Measurements from ENCODE around the gene LYRM1. TPM values are rescaled to one million over a fixed set of nuclear protein-coding genes. Genes with fewer than 3 reads are reported as not detected.

The LYRM1 gene
- total and polyA plus RNA-seq, 3 donors from 2014 or later: 30.2 to 87.2 (median 43.0) TPM

GRCh38 chr16:20952139-20952920, 51.8 kb downstream of the LYRM1 start:
- Histone ChIP-seq H3K36me3 (ENCODE audit: low read depth, missing control alignments) (no peaks in the 10 kb centered on the region), H3K9me3 (no peaks in the 10 kb centered on the region), H3K4me1 (no peaks in the 10 kb centered on the region), H3K27me3 (no peaks in the 10 kb centered on the region), H3K27ac (no peak overlapping the region), H3K4me3 (no peak overlapping the region)
- TF ChIP-seq CTCF (IDR thresholded peaks at IDR 0.05): no peak
- TF ChIP-seq POLR2A (IDR thresholded peaks at IDR 0.05): no peak
- intact Hi-C loops (cut with DNase I; ENCODE audit: low total_unique reads): no loop called here
- no peak for DNase-seq
- WGBS, 2 donors: 59 to 69% methylated on average over 13 of the region's 13 CpGs

GRCh38 chr16:20954574-20954973, 54.0 kb downstream of the LYRM1 start:
- 90% methylated on average over 11 of the region's 11 CpGs for WGBS, 2 donors

GRCh38 chr16:20956319-20956718, 55.7 kb downstream of the LYRM1 start:
- no peaks in the 10 kb centered on the region for H3K9me3 ChIP-seq
- no peak for DNase-seq
- intact Hi-C loops (cut with DNase I; ENCODE audit: low total_unique reads): no loop called here
- H3K27ac ChIP-seq: no peak overlapping the region
- TF ChIP-seq POLR2A (IDR thresholded peaks at IDR 0.05): no peak
- no peaks in the 10 kb centered on the region for H3K27me3 ChIP-seq
- H3K4me1 ChIP-seq: no peaks in the 10 kb centered on the region
- H3K4me3 ChIP-seq: no peak overlapping the region
- 63 to 71% methylated on average over 3 of the region's 3 CpGs for WGBS, 2 donors
- H3K36me3 ChIP-seq (ENCODE audit: low read depth, missing control alignments): no peaks in the 10 kb centered on the region

More at GRCh38 chr16:20954574-20954973, 54.0 kb downstream of the LYRM1 start:
- no peak for DNase-seq
- H3K4me1 ChIP-seq: no peaks in the 10 kb centered on the region
- intact Hi-C loops (cut with DNase I; ENCODE audit: low total_unique reads): no loop called here
- no peaks in the 10 kb centered on the region for H3K36me3 ChIP-seq (ENCODE audit: low read depth, missing control alignments)
- TF ChIP-seq CTCF (IDR thresholded peaks at IDR 0.05) (no peak), POLR2A (IDR thresholded peaks at IDR 0.05) (no peak)
- no peaks in the 10 kb centered on the region for H3K27me3 ChIP-seq
- no peak overlapping the region for H3K4me3 ChIP-seq
- H3K9me3 ChIP-seq: no peaks in the 10 kb centered on the region
- H3K27ac ChIP-seq: no peak overlapping the region

GRCh38 chr16:20957153-20957552, 56.6 kb downstream of the LYRM1 start:
- WGBS, 2 donors: 71 to 95% methylated on average over 3 of the region's 3 CpGs
- Histone ChIP-seq H3K27ac (no peak overlapping the region), H3K4me1 (no peaks in the 10 kb centered on the region), H3K36me3 (ENCODE audit: low read depth, missing control alignments) (no peaks in the 10 kb centered on the region), H3K4me3 (no peak overlapping the region), H3K27me3 (no peaks in the 10 kb centered on the region), H3K9me3 (no peaks in the 10 kb centered on the region)
- TF ChIP-seq POLR2A (IDR thresholded peaks at IDR 0.05): no peak
- TF ChIP-seq CTCF (IDR thresholded peaks at IDR 0.05): no peak
- DNase-seq: no peak
- intact Hi-C loops (cut with DNase I; ENCODE audit: low total_unique reads): no loop called here

- Histone ChIP-seq H3K4me3 (no peak overlapping the region), H3K9me3 (no peaks in the 10 kb centered on the region), H3K27ac (no peak overlapping the region), H3K27me3 (no peaks in the 10 kb centered on the region), H3K36me3 (ENCODE audit: low read depth, missing control alignments) (no peaks in the 10 kb centered on the region), H3K4me1 (no peaks in the 10 kb centered on the region)
- TF ChIP-seq CTCF (IDR thresholded peaks at IDR 0.05): no peak
- no peak for TF ChIP-seq POLR2A (IDR thresholded peaks at IDR 0.05)
- 80 to 91% methylated on average over 5 of the region's 5 CpGs for WGBS, 2 donors
- intact Hi-C loops (cut with DNase I; ENCODE audit: low total_unique reads): no loop called here
- no peak for DNase-seq
Observed at GRCh38 chr16:20960899-20961298, 60.3 kb downstream of the LYRM1 start.

All from testis (tissue), 3 donors.